ENCODE data around the gene ZNF77.
"Not testable (repeated sequence)": the region's sequence is repeated elsewhere in the genome, so short reads cannot be mapped to it uniquely, and the experiment has no call there.

The ZNF77 gene

GRCh38 chr19:2978772-2979171, 34.0 kb upstream of the ZNF77 start:
- H3K9me3 Mint-ChIP-seq, result no peaks in the 10 kb centered on the region
- H3K27me3 Mint-ChIP-seq, result peaks cover 45% of the 10 kb centered on the region
- peaks cover 40% of the 10 kb centered on the region for H3K4me1 Mint-ChIP-seq (ENCODE audit: low read depth)
- no peaks in the 10 kb centered on the region for H3K36me3 Mint-ChIP-seq (ENCODE audit: low read depth)
- no peak overlapping the region for H3K27ac Mint-ChIP-seq
- H3K4me3 Mint-ChIP-seq, result no peak overlapping the region
- intact Hi-C loops (cut with micrococcal nuclease), result loop anchor here (5.0 kb wide), 1 partner anchor 59 kb away; no protein-coding TSS in a partner anchor

- Mint-ChIP-seq H3K36me3 (ENCODE audit: low read depth) (no peaks in the 10 kb centered on the region), H3K9me3 (no peaks in the 10 kb centered on the region), H3K4me3 (no peak overlapping the region), H3K27ac (no peak overlapping the region), H3K4me1 (ENCODE audit: low read depth) (peaks cover 35% of the 10 kb centered on the region), H3K27me3 (peaks cover 43% of the 10 kb centered on the region)
- intact Hi-C loops (cut with micrococcal nuclease), result loop anchor here (5.0 kb wide), 1 partner anchor 59 kb away; no protein-coding TSS in a partner anchor
Observed at GRCh38 chr19:2978166-2978767, 33.5 kb upstream of the ZNF77 start.

GRCh38 chr19:2977746-2978138, 33.0 kb upstream of the ZNF77 start:
- intact Hi-C loops (cut with micrococcal nuclease), result loop anchor here (5.0 kb wide), 1 partner anchor 60 kb away; no protein-coding TSS in a partner anchor
- Mint-ChIP-seq H3K4me3 (no peak overlapping the region), H3K27me3 (peaks cover 40% of the 10 kb centered on the region), H3K9me3 (no peaks in the 10 kb centered on the region), H3K4me1 (ENCODE audit: low read depth) (peaks cover 31% of the 10 kb centered on the region), H3K36me3 (ENCODE audit: low read depth) (no peaks in the 10 kb centered on the region), H3K27ac (peak overlapping the region; percentile 83)

GRCh38 chr19:2977001-2977745, 32.4 kb upstream of the ZNF77 start, which contains the start of gene TLE6:
TSS of gene TLE6 (plus strand) at chr19:2977564. CDS start at chr19:2978234, 670 bp downstream.
- Mint-ChIP-seq H3K27ac (peak within 1 kb of the TSS; percentile 83), H3K36me3 (ENCODE audit: low read depth) (no peaks in the 10 kb centered on the region), H3K27me3 (peaks cover 38% of the 10 kb centered on the region), H3K4me1 (ENCODE audit: low read depth) (peaks cover 31% of the 10 kb centered on the region), H3K9me3 (no peaks in the 10 kb centered on the region), H3K4me3 (peak within 1 kb of the TSS; percentile 89)
- intact Hi-C loops (cut with micrococcal nuclease), result loop anchor here (5.0 kb wide), 1 partner anchor 60 kb away; no protein-coding TSS in a partner anchor

- H3K4me1 Mint-ChIP-seq (ENCODE audit: low read depth), result peaks cover 31% of the 10 kb centered on the region
Observed at GRCh38 chr19:2976609-2977000, 31.8 kb upstream of the ZNF77 start.

GRCh38 chr19:2974342-2975041, 29.7 kb upstream of the ZNF77 start:
- intact Hi-C loops (cut with micrococcal nuclease), result loop anchor here (5.0 kb wide), 1 partner anchor 63 kb away; no protein-coding TSS in a partner anchor
- Mint-ChIP-seq H3K4me1 (ENCODE audit: low read depth) (peaks cover 31% of the 10 kb centered on the region), H3K27ac (peak overlapping the region; percentile 72), H3K4me3 (peak overlapping the region; percentile 17), H3K36me3 (ENCODE audit: low read depth) (no peaks in the 10 kb centered on the region), H3K9me3 (no peaks in the 10 kb centered on the region), H3K27me3 (peaks cover 28% of the 10 kb centered on the region)

More at GRCh38 chr19:2976609-2977000, 31.8 kb upstream of the ZNF77 start:
- peak overlapping the region; percentile 89 for H3K4me3 Mint-ChIP-seq
- no peaks in the 10 kb centered on the region for H3K9me3 Mint-ChIP-seq
- H3K27ac Mint-ChIP-seq, result peak overlapping the region; percentile 83
- intact Hi-C loops (cut with micrococcal nuclease), result loop anchor here (5.0 kb wide), 1 partner anchor 61 kb away; no protein-coding TSS in a partner anchor
- peaks cover 32% of the 10 kb centered on the region for H3K27me3 Mint-ChIP-seq
- no peaks in the 10 kb centered on the region for H3K36me3 Mint-ChIP-seq (ENCODE audit: low read depth)

- no peak overlapping the region for H3K4me3 Mint-ChIP-seq
- intact Hi-C loops (cut with micrococcal nuclease), result no loop called here
Observed at GRCh38 chr19:2973229-2973628, 28.5 kb upstream of the ZNF77 start.

DNA sequence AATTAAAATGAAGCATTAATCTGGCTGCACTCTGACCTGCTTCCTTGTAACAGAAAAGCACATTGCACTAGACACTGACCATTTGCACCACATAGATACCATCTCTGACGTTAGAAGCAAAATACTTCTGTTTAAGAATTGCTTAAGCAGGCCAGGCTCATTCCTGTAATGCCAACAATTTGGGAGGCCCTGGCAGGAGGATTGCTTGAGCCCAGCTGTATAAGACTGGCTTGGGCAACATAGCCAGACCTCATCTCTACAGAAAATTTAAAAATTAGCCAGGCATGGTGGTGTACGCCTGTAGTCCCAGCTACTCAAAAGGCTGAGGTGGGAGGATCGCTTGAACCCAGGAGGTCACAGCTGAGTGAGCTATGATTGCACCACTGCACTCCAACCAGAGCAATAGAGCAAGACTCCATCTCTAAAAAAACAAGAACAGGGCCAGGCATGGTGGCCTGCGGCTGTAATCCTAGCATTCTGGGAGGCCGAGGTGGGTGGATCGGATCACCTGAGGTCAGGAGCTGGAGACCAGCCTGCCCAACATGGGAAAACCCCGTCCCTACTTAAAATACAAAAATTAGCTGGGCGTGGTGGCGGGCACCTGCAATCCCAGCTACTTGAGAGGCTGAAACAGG, 25.5 kb upstream of the ZNF77 start:
- intact Hi-C loops (cut with micrococcal nuclease), result no loop called here
- Mint-ChIP-seq H3K9me3 (no peaks in the 10 kb centered on the region), H3K4me3 (no peak overlapping the region), H3K27ac (no peak overlapping the region), H3K4me1 (ENCODE audit: low read depth) (peaks cover 19% of the 10 kb centered on the region), H3K27me3 (peaks cover 32% of the 10 kb centered on the region), H3K36me3 (ENCODE audit: low read depth) (no peaks in the 10 kb centered on the region)

More at GRCh38 chr19:2973229-2973628, 28.5 kb upstream of the ZNF77 start:
- Mint-ChIP-seq H3K36me3 (ENCODE audit: low read depth) (no peaks in the 10 kb centered on the region), H3K9me3 (no peaks in the 10 kb centered on the region), H3K27me3 (peaks cover 37% of the 10 kb centered on the region), H3K4me1 (ENCODE audit: low read depth) (peaks cover 36% of the 10 kb centered on the region), H3K27ac (peak overlapping the region; percentile 35)

- no peak overlapping the region for H3K4me3 Mint-ChIP-seq
- intact Hi-C loops (cut with micrococcal nuclease), result no loop called here
- peaks cover 30% of the 10 kb centered on the region for H3K27me3 Mint-ChIP-seq
- peaks cover 7% of the 10 kb centered on the region for H3K4me1 Mint-ChIP-seq (ENCODE audit: low read depth)
- no peaks in the 10 kb centered on the region for H3K9me3 Mint-ChIP-seq
- no peak overlapping the region for H3K27ac Mint-ChIP-seq
- no peaks in the 10 kb centered on the region for H3K36me3 Mint-ChIP-seq (ENCODE audit: low read depth)
Observed at GRCh38 chr19:2969104-2969504, 24.3 kb upstream of the ZNF77 start.

DNA sequence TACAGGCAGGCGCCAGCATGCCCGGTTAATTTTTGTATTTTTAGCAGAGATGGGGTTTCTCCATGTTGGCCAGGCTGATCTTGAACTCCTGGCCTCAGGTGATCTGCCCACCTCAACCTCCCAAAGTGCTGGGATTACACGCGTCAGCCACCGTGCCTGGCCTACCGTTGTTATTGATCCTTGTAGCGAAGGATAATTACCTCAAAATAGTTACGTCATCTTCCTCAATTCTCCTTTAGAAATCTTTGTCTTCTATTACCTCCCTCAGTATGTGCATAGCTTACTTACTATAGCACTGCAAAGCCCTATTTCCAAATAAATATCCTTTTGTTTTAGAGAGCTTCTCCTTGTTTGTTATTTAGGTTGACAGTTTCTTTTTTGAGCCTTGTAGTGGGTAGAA, 23.2 kb upstream of the ZNF77 start:
- Mint-ChIP-seq H3K36me3 (ENCODE audit: low read depth) (no peaks in the 10 kb centered on the region), H3K4me1 (ENCODE audit: low read depth) (peaks cover 5% of the 10 kb centered on the region), H3K9me3 (no peaks in the 10 kb centered on the region), H3K4me3 (no peak overlapping the region), H3K27ac (no peak overlapping the region), H3K27me3 (peaks cover 24% of the 10 kb centered on the region)
- intact Hi-C loops (cut with micrococcal nuclease), result no loop called here

GRCh38 chr19:2964874-2965273, 20.1 kb upstream of the ZNF77 start:
- H3K27ac Mint-ChIP-seq, result no peak overlapping the region
- H3K4me1 Mint-ChIP-seq (ENCODE audit: low read depth), result peaks cover 5% of the 10 kb centered on the region
- no peak overlapping the region for H3K4me3 Mint-ChIP-seq
- H3K27me3 Mint-ChIP-seq, result peaks cover 14% of the 10 kb centered on the region
- intact Hi-C loops (cut with micrococcal nuclease), result no loop called here
- H3K9me3 Mint-ChIP-seq, result no peaks in the 10 kb centered on the region
- H3K36me3 Mint-ChIP-seq (ENCODE audit: low read depth), result no peaks in the 10 kb centered on the region

DNA sequence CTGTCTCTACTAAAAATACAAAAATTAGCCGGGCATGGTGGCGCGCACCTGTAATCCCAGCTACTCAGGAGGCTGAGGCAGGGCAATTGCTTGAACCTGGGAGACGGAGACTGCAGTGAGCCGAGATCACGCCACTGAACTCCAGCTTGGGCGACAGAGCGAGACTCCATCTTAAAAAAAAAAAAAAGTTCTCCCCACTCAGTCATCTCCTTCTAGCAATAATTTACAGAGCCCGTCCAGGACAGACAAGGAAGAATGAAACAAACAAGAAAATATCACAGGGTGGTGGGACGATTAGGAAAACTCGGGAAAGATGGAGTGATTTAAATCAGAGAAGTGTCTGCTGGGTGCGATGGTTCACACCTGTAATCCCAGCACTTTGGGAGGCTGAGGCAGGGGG, 18.9 kb upstream of the ZNF77 start:
- intact Hi-C loops (cut with micrococcal nuclease); H3K36me3 Mint-ChIP-seq (ENCODE audit: low read depth); H3K4me3 Mint-ChIP-seq; H3K27ac Mint-ChIP-seq; H3K4me1 Mint-ChIP-seq (ENCODE audit: low read depth); H3K9me3 Mint-ChIP-seq: not testable (repeated sequence)
- peaks cover 13% of the 10 kb centered on the region for H3K27me3 Mint-ChIP-seq

DNA sequence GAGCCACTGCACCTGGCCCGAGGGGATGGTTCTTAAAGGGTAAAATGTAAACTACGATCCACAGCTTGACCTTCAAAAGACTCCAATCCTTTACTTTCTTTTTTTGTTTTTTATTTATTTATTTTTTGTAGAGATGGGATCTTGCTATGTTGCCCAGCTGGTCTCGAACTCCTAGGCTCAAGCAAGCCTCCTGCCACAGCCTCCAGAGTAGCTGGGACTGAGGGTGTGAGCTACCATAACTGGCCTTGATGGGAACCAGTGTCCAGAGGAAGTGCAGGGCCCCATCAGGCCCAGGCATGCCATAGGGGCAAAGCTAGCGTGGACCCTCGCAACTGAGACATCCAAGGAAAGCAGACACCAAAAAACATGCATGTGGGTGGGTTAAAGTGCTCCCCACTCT, 18.4 kb upstream of the ZNF77 start:
- intact Hi-C loops (cut with micrococcal nuclease), result no loop called here
- Mint-ChIP-seq H3K36me3 (ENCODE audit: low read depth) (no peaks in the 10 kb centered on the region), H3K27ac (no peak overlapping the region), H3K4me3 (no peak overlapping the region), H3K9me3 (no peaks in the 10 kb centered on the region), H3K4me1 (ENCODE audit: low read depth) (no peaks in the 10 kb centered on the region), H3K27me3 (peaks cover 9% of the 10 kb centered on the region)

Measured in dendritic cell treated with granulocyte-macrophage colony-stimulating factor and Interleukin-4, amounts not matched to agents 40 ng/mL and 50 ng/mL, for 4 days (primary cell).